Duodenal mucosa (tissue), 2 donors: Measurements from ENCODE around the gene UBALD1.

ENCODE experiments used
- H3K27ac ChIP-seq: one replicate; pipeline ENCODE4 v1.7.0; 2013; ENCODE audit warnings: low read depth, low read length
- H3K27me3 ChIP-seq, 2 donors: one replicate each; pipeline ENCODE4 v1.7.0; 2013; ENCODE audit warnings: low read length in 2 of 2, control low read depth in 1 of 2; ENCODE audit not compliant: insufficient read depth in 2 of 2, control insufficient read depth in 1 of 2
- H3K36me3 ChIP-seq, 2 donors: one replicate each; pipeline ENCODE4 v1.7.0; 2013; ENCODE audit warnings: low read length in 2 of 2, control low read depth in 1 of 2; ENCODE audit not compliant: insufficient read depth in 2 of 2, control insufficient read depth in 1 of 2
- H3K4me1 ChIP-seq, 2 donors: one replicate each; pipeline ENCODE4 v1.7.0; 2013; ENCODE audit warnings: low read length in 2 of 2, control low read depth in 1 of 2; ENCODE audit not compliant: insufficient read depth in 2 of 2, control insufficient read depth in 1 of 2
- H3K4me3 ChIP-seq, 2 donors: one replicate each; pipeline ENCODE4 v1.7.0; 2013; ENCODE audit warnings: low read length in 2 of 2, low read depth in 1 of 2
- H3K9ac ChIP-seq, 2 donors: one replicate each; pipeline ENCODE4 v1.7.0; 2013; ENCODE audit warnings: low read length in 2 of 2, low read depth in 1 of 2
- H3K9me3 ChIP-seq, 2 donors: one replicate each; pipeline ENCODE4 v1.7.0; 2013; ENCODE audit warnings: low read length in 2 of 2, control low read depth in 1 of 2; ENCODE audit not compliant: control insufficient read depth in 1 of 2

Gene UBALD1

DNA sequence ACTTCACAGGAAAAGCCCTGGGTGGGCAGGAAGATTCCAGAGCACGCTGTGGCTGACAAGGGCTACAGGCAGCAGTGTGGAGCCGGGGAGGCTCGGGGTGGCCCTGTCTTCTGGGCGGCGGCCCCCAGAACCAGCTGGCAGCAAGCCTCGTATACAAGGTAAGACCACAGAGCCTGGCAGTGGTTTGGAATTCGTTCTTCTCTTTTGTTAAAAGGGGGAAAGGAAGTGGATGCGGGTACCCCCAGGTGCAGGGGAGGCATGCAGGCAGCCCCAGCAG lies 6.0 kb downstream of the UBALD1 start:
- Histone ChIP-seq H3K9ac (no peak overlapping the region), H3K36me3 (peaks cover 8 to 23% of the 10 kb centered on the region in 2 donors), H3K4me1 (peaks cover 23 to 39% of the 10 kb centered on the region in 2 donors), H3K27me3 (no peaks in the 10 kb centered on the region), H3K4me3 (no peak overlapping the region), H3K27ac (no peak overlapping the region), H3K9me3 (no peaks in the 10 kb centered on the region)

DNA sequence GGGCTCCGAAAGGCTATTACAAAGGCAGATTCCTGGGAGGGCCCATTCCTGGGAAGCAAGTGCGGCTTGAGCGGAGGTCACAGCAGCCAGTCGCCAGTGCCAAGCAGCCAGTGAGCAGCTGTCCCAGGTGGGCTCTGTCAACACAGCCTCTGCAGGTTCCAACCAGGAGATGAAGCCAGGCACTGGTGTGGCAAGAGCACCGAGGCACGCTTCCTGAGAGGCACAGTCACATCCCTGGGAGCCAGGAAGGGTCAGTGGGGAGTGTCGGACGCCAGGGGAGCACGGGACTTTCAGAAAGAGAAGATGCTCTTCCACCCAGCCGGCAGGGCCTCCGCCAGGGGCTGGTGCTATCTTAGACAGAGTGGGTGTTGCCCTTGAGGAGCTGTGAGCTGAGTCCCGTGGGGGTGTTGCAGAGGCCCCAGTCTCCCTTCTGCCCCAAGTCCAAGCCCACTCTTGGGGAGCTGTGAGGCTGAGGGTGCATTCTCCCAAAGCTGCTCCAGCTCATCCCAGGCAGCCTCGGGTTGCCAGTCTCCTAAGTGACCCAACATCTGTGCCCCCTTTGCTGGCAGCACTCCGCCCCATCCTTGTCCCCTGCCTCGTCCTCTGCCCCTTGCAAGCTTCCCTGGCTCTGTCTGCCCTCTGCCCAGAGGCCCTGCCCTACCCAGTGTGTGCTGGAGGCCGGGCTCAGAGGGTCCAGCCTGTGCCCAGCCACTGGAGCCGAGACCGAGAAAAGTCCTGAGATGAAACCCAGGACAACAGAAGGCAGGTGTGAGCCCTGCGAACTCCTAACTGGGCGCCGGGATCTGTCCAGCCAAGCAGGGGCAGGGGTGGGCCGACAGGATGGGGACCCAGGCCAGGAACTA lies 6.6 kb downstream of the UBALD1 start:
- peaks cover 17 to 35% of the 10 kb centered on the region in 2 donors for H3K4me1 ChIP-seq
- H3K27ac ChIP-seq: no peak overlapping the region
- no peaks in the 10 kb centered on the region for H3K9me3 ChIP-seq
- H3K4me3 ChIP-seq: no peak overlapping the region
- no peaks in the 10 kb centered on the region for H3K27me3 ChIP-seq
- no peak overlapping the region for H3K9ac ChIP-seq
- H3K36me3 ChIP-seq: peaks cover 8 to 23% of the 10 kb centered on the region in 2 donors

DNA sequence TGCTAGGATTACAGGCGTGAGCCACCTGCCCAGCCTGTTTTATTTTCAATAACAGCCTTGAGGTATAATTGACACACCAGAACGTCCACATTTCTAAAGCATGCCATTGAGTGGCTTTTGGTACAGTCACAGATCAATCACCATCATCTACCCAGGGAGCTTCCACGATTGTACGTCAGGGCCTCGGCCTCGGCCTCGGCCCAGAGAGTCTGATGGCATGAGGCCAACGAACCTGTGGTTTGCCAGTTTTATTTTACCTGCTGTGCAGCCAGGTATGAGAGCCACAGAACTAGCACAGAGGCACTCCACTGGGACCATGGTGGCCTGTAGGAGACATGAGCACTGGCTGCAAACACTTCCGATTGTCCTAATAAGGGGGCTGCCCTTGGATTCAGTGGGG lies 8.3 kb downstream of the UBALD1 start:
- no peak overlapping the region for H3K9ac ChIP-seq
- H3K4me3 ChIP-seq: no peak overlapping the region
- H3K9me3 ChIP-seq: no peaks in the 10 kb centered on the region
- H3K36me3 ChIP-seq: peaks cover 8 to 23% of the 10 kb centered on the region in 2 donors
- peaks cover 8 to 20% of the 10 kb centered on the region in 2 donors for H3K4me1 ChIP-seq
- no peak overlapping the region for H3K27ac ChIP-seq
- H3K27me3 ChIP-seq: no peaks in the 10 kb centered on the region

- Histone ChIP-seq H3K36me3 (peaks cover 6 to 21% of the 10 kb centered on the region in 2 donors), H3K9me3 (no peaks in the 10 kb centered on the region), H3K4me3 (no peak overlapping the region), H3K9ac (no peak overlapping the region), H3K4me1 (peaks cover 8 to 20% of the 10 kb centered on the region in 2 donors), H3K27ac (no peak overlapping the region), H3K27me3 (no peaks in the 10 kb centered on the region)
Measured at GRCh38 chr16:4604401-4604800, 10.3 kb downstream of the UBALD1 start.

DNA sequence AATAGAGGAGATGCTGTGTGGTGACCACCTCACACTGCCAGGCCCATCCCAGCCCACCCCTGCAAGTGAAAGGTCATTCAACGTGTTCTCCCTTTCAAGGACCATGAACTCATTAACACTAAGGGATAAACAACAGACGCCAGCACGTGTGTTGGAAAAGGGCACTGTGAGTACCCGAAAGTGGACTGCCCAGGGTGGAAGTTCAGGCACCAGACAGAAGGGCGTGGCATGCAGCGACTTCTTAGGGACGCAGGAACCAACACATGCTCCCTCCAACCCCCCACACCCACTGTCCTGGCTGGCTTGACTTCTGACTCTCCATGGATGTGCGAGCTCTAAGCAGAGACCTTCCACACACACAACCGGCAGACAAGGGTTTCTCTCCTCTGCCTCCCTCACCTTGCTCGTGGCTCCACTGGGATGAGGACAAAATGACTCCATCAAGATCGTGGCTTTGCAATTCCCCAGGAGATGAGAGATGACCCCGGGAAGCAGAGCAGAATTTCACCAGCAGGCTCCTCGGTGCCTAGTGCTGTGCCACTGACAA lies 11.0 kb downstream of the UBALD1 start:
- Histone ChIP-seq H3K4me3 (peak overlapping the region in 1 of 2 donors; percentile 32), H3K27ac (no peak overlapping the region), H3K9me3 (no peaks in the 10 kb centered on the region), H3K9ac (no peak overlapping the region), H3K4me1 (peaks cover 8 to 20% of the 10 kb centered on the region in 2 donors), H3K36me3 (peaks cover 5 to 15% of the 10 kb centered on the region in 2 donors), H3K27me3 (no peaks in the 10 kb centered on the region)

GRCh38 chr16:4602331-4602730 lies 12.4 kb downstream of the UBALD1 start:
- H3K9me3 ChIP-seq: no peaks in the 10 kb centered on the region
- H3K9ac ChIP-seq: no peak overlapping the region
- peaks cover 0 to 2% of the 10 kb centered on the region in 2 donors for H3K36me3 ChIP-seq
- no peak overlapping the region for H3K27ac ChIP-seq
- H3K4me3 ChIP-seq: no peak overlapping the region
- no peaks in the 10 kb centered on the region for H3K27me3 ChIP-seq
- peaks cover 8 to 22% of the 10 kb centered on the region in 2 donors for H3K4me1 ChIP-seq

- no peaks in the 10 kb centered on the region for H3K36me3 ChIP-seq
- H3K9ac ChIP-seq: no peak overlapping the region
Measured at GRCh38 chr16:4601864-4602186, 12.9 kb downstream of the UBALD1 start.

DNA sequence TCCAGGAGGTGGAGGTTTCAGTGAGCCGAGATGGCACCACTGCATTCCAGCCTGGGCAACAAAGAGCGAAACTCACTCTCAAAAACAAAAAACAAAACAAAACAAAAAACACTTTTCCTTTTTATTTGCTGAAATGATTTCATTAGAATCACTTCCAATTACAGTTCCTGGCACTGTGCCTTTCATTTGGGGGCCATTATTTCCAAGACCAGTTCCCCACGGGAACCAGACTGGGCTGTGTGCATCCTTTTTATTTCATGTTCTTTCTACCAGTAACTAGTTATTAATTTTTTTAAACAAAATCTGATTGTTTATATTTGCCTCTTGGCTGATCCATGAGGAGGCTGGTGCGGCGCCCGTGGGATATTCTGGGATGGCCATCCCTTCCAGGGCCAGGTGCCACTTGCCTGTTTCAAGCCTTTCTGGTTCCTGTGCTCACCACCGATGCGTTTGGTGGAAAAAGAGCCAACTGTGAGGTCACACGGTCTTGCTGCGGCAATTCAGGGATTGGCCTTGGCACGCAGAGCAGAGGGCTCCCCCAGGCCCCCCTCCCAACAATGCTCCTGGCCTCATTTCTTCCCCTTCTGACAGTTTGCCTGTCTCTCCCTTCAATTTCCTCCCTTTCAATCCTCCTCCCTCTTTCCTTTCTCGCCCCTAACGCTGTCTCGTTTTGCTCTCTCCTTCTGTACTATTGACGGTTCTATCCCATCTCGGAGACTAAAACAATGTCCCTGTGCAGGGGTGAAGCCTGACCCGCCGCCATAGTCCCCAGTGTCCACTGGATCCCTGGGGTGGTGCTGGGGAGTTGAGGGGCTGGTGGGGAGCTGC lies 13.4 kb downstream of the UBALD1 start:
- Histone ChIP-seq H3K9me3 (no peaks in the 10 kb centered on the region), H3K9ac (no peak overlapping the region), H3K36me3 (no peaks in the 10 kb centered on the region), H3K27me3 (no peaks in the 10 kb centered on the region), H3K4me3 (no peak overlapping the region), H3K4me1 (peaks cover 13 to 24% of the 10 kb centered on the region in 2 donors), H3K27ac (no peak overlapping the region)

More at GRCh38 chr16:4601864-4602186, 12.9 kb downstream of the UBALD1 start:
- Histone ChIP-seq H3K4me3 (no peak overlapping the region), H3K9me3 (no peaks in the 10 kb centered on the region), H3K27me3 (no peaks in the 10 kb centered on the region), H3K27ac (no peak overlapping the region), H3K4me1 (peaks cover 10 to 26% of the 10 kb centered on the region in 2 donors)

GRCh38 chr16:4599545-4599944 lies 15.1 kb downstream of the UBALD1 start:
- H3K9ac ChIP-seq: no peak overlapping the region
- no peaks in the 10 kb centered on the region for H3K36me3 ChIP-seq
- no peak overlapping the region for H3K27ac ChIP-seq
- H3K27me3 ChIP-seq: no peaks in the 10 kb centered on the region
- H3K4me3 ChIP-seq: no peak overlapping the region
- H3K9me3 ChIP-seq: no peaks in the 10 kb centered on the region
- H3K4me1 ChIP-seq: peaks cover 12 to 20% of the 10 kb centered on the region in 2 donors

- Histone ChIP-seq H3K36me3 (no peaks in the 10 kb centered on the region), H3K4me3 (no peak overlapping the region), H3K4me1 (peaks cover 7 to 16% of the 10 kb centered on the region in 2 donors), H3K27me3 (no peaks in the 10 kb centered on the region), H3K9me3 (no peaks in the 10 kb centered on the region), H3K27ac (no peak overlapping the region), H3K9ac (no peak overlapping the region)
Measured at GRCh38 chr16:4599037-4599436, 15.7 kb downstream of the UBALD1 start.
